GM23338 (cell line): Measurements from ENCODE around the gene LRRC47. TPM values are rescaled to one million over a fixed set of nuclear protein-coding genes. Genes with fewer than 3 reads are reported as not detected.

Experiments used
- ATAC-seq: fragments of 200-7000 bp; cut with Tn5 transposase; 3 replicates; pipeline ENCODE4 v1.9.1; 2020
- DNase-seq: peaks from one replicate; pipeline ENCODE4 v3.0.0-alpha.2; 2015; ENCODE audit warnings: low spot score
- H2AFZ ChIP-seq: fragments of 200-600 bp; sonication (generic); 2 replicates; pipeline ENCODE4 v1.8.0; 2016; ENCODE audit warnings: antibody characterized with exemption, mild to moderate bottlenecking, moderate library complexity
- H3F3A ChIP-seq: fragments of 200-600 bp; sonication (generic); replicated peaks from 2 replicates; pipeline ENCODE4 v1.8.0; 2017; ENCODE audit warnings: antibody characterized with exemption, mixed run types, low read depth
- H3K27ac ChIP-seq: fragments of 200-600 bp; sonication (generic); 2 replicates; pipeline ENCODE4 v1.6.1; 2016; ENCODE audit warnings: low read depth
- H3K27me3 ChIP-seq: fragments of 200-600 bp; sonication (generic); 2 replicates; pipeline ENCODE4 v1.8.0; 2016; ENCODE audit warnings: mild to moderate bottlenecking, mixed run types, moderate library complexity; ENCODE audit not compliant: insufficient read depth
- H3K36me3 ChIP-seq: fragments of 200-600 bp; sonication (generic); 2 replicates; pipeline ENCODE4 v1.8.0; 2016; ENCODE audit warnings: mild to moderate bottlenecking; ENCODE audit not compliant: insufficient read depth
- H3K4me1 ChIP-seq: fragments of 200-600 bp; sonication (generic); 2 replicates; pipeline ENCODE4 v1.8.0; 2016; ENCODE audit warnings: mild to moderate bottlenecking, moderate library complexity; ENCODE audit not compliant: insufficient read depth
- H3K4me2 ChIP-seq: fragments of 200-600 bp; sonication (generic); 2 replicates; pipeline ENCODE4 v1.7.1; 2017; ENCODE audit warnings: mixed run types
- H3K4me3 ChIP-seq: fragments of 200-600 bp; sonication (generic); 2 replicates; pipeline ENCODE4 v1.6.1; 2016; ENCODE audit warnings: mixed run types
- H3K79me2 ChIP-seq: fragments of 200-600 bp; sonication (generic); replicated peaks from 2 replicates; pipeline ENCODE4 v1.8.0; 2017; ENCODE audit warnings: mild to moderate bottlenecking; ENCODE audit not compliant: insufficient read depth
- H3K9me2 ChIP-seq: fragments of 200-600 bp; sonication (generic); 2 replicates; pipeline ENCODE4 v1.8.0; 2017; ENCODE audit not compliant: insufficient read depth
- H4K20me1 ChIP-seq: fragments of 200-600 bp; sonication (generic); replicated peaks from 2 replicates; pipeline ENCODE4 v1.8.0; 2017; ENCODE audit warnings: mild to moderate bottlenecking; ENCODE audit not compliant: insufficient read depth
- H3K27ac Mint-ChIP-seq: 2 replicates; pipeline ENCODE4 v1.8.0; 2020; ENCODE audit warnings: inconsistent platforms, mild to moderate bottlenecking, moderate library complexity, mixed read lengths
- H3K27me3 Mint-ChIP-seq: 3 replicates; pipeline ENCODE4 v1.8.0; 2022; ENCODE audit warnings: low read depth, mild to moderate bottlenecking, moderate library complexity, mixed read lengths, inconsistent platforms; ENCODE audit not compliant: insufficient read depth, poor library complexity
- H3K36me3 Mint-ChIP-seq: 3 replicates; pipeline ENCODE4 v1.8.0; 2021; ENCODE audit warnings: low read depth, mild to moderate bottlenecking, inconsistent platforms, moderate library complexity, mixed read lengths
- H3K4me1 Mint-ChIP-seq: 3 replicates; pipeline ENCODE4 v1.8.0; 2020; ENCODE audit warnings: mild to moderate bottlenecking, inconsistent platforms, mixed read lengths
- H3K4me3 Mint-ChIP-seq: 3 replicates; pipeline ENCODE4 v1.8.0; 2021; ENCODE audit warnings: moderate library complexity, mild to moderate bottlenecking, inconsistent platforms, mixed read lengths
- H3K9me3 Mint-ChIP-seq: 3 replicates; pipeline ENCODE4 v1.8.0; 2020; ENCODE audit warnings: moderate library complexity, mild to moderate bottlenecking, inconsistent platforms, mixed read lengths
- ETS1 ChIP-seq: IDR thresholded peaks from 2 replicates; pipeline ENCODE4 v1.6.1; 2016; ENCODE audit warnings: antibody characterized with exemption
- EZH2phosphoT487 ChIP-seq: fragments of 200-600 bp; sonication (generic); IDR thresholded peaks from one replicate; pipeline ENCODE4 v1.8.1; 2018; ENCODE audit warnings: antibody characterized with exemption; ENCODE audit not compliant: unreplicated experiment
- JUNB ChIP-seq: IDR thresholded peaks from one replicate; pipeline ENCODE4 v1.6.1; 2016; ENCODE audit warnings: antibody characterized with exemption; ENCODE audit not compliant: unreplicated experiment
- NANOG ChIP-seq: IDR thresholded peaks from 2 replicates; pipeline ENCODE4 v1.6.1; 2016; ENCODE audit warnings: antibody characterized with exemption, borderline replicate concordance
- STAT1 ChIP-seq: IDR thresholded peaks from one replicate; pipeline ENCODE4 v1.6.1; 2016; ENCODE audit warnings: antibody characterized with exemption; ENCODE audit not compliant: unreplicated experiment
- ZNF114 ChIP-seq: fragments of 250-450 bp; sonication (Bioruptor Pico); IDR thresholded peaks from 2 replicates; pipeline ENCODE4 v1.5.0; 2020; ENCODE audit warnings: mild to moderate bottlenecking, moderate library complexity
- ZNF331 ChIP-seq: fragments of 250-450 bp; sonication (Bioruptor Pico); IDR thresholded peaks from 2 replicates; pipeline ENCODE4 v1.5.0; 2020; ENCODE audit warnings: low read depth, mild to moderate bottlenecking, moderate library complexity
- polyA plus RNA-seq: library from polyadenylated mRNA; unstranded; fragments of >200 nt; fragmentation: Nextera tagmentation; extraction: Ambion mirVana; gene quantifications from 2 replicates; pipeline ENCODE4 v1.2.1, GENCODE V29; 2016
- total RNA-seq: library from RNA; depleted of rRNA; stranded (reverse); fragments of >200 nt; shearing (Covaris generic); gene quantifications from 2 replicates; pipeline ENCODE4 v1.2.3, GENCODE V29; 2014
- TF ChIP-seq, protein P1 (sequence below): fragments of 250-450 bp; sonication (Bioruptor Pico); IDR thresholded peaks from 2 replicates; pipeline ENCODE4 v1.5.0; 2020; ENCODE audit warnings: mild to moderate bottlenecking, moderate library complexity

The LRRC47 gene
- total and polyA plus RNA-seq, 2 experiments from 2014 or later, result 15.8 to 76.8 TPM

DNA sequence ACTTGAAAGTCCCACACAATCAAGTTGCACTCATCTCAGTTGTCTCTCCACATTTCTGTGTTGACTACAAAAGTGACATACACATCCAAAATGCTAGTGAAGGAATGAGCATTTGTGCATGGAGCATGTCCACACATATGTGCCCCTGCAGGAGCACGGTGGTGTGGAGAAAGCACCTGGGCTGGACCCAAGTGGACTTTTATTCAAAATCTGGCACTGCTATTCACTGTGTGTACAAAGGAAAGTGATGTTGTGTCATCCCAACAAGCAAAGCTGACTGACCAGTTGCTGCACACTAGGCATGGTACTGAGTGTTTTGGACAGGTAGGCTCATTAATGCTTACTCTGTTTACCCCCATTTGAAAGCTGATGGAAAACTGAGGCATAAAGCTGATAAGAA lies 41.4 kb upstream of the LRRC47 start:
- H4K20me1 ChIP-seq, result no peaks in the 10 kb centered on the region
- Mint-ChIP-seq H3K27ac (no peak overlapping the region), H3K27me3 (no peaks in the 10 kb centered on the region), H3K9me3 (peaks cover 7% of the 10 kb centered on the region; the same call in 2 of the 3 replicates), H3K4me1 (no peaks in the 10 kb centered on the region), H3K4me3 (no peak overlapping the region), H3K36me3 (peaks cover 49% of the 10 kb centered on the region)
- H3K36me3 ChIP-seq, result no peaks in the 10 kb centered on the region; the same call in 1 of the 2 replicates
- H3K79me2 ChIP-seq, result no peaks in the 10 kb centered on the region
- no peak overlapping the region for H3K27ac ChIP-seq
- H3F3A ChIP-seq, result no peaks in the 10 kb centered on the region
- no peak for TF ChIP-seq ETS1
- no peak for TF ChIP-seq JUNB
- TF ChIP-seq, protein P1, sequence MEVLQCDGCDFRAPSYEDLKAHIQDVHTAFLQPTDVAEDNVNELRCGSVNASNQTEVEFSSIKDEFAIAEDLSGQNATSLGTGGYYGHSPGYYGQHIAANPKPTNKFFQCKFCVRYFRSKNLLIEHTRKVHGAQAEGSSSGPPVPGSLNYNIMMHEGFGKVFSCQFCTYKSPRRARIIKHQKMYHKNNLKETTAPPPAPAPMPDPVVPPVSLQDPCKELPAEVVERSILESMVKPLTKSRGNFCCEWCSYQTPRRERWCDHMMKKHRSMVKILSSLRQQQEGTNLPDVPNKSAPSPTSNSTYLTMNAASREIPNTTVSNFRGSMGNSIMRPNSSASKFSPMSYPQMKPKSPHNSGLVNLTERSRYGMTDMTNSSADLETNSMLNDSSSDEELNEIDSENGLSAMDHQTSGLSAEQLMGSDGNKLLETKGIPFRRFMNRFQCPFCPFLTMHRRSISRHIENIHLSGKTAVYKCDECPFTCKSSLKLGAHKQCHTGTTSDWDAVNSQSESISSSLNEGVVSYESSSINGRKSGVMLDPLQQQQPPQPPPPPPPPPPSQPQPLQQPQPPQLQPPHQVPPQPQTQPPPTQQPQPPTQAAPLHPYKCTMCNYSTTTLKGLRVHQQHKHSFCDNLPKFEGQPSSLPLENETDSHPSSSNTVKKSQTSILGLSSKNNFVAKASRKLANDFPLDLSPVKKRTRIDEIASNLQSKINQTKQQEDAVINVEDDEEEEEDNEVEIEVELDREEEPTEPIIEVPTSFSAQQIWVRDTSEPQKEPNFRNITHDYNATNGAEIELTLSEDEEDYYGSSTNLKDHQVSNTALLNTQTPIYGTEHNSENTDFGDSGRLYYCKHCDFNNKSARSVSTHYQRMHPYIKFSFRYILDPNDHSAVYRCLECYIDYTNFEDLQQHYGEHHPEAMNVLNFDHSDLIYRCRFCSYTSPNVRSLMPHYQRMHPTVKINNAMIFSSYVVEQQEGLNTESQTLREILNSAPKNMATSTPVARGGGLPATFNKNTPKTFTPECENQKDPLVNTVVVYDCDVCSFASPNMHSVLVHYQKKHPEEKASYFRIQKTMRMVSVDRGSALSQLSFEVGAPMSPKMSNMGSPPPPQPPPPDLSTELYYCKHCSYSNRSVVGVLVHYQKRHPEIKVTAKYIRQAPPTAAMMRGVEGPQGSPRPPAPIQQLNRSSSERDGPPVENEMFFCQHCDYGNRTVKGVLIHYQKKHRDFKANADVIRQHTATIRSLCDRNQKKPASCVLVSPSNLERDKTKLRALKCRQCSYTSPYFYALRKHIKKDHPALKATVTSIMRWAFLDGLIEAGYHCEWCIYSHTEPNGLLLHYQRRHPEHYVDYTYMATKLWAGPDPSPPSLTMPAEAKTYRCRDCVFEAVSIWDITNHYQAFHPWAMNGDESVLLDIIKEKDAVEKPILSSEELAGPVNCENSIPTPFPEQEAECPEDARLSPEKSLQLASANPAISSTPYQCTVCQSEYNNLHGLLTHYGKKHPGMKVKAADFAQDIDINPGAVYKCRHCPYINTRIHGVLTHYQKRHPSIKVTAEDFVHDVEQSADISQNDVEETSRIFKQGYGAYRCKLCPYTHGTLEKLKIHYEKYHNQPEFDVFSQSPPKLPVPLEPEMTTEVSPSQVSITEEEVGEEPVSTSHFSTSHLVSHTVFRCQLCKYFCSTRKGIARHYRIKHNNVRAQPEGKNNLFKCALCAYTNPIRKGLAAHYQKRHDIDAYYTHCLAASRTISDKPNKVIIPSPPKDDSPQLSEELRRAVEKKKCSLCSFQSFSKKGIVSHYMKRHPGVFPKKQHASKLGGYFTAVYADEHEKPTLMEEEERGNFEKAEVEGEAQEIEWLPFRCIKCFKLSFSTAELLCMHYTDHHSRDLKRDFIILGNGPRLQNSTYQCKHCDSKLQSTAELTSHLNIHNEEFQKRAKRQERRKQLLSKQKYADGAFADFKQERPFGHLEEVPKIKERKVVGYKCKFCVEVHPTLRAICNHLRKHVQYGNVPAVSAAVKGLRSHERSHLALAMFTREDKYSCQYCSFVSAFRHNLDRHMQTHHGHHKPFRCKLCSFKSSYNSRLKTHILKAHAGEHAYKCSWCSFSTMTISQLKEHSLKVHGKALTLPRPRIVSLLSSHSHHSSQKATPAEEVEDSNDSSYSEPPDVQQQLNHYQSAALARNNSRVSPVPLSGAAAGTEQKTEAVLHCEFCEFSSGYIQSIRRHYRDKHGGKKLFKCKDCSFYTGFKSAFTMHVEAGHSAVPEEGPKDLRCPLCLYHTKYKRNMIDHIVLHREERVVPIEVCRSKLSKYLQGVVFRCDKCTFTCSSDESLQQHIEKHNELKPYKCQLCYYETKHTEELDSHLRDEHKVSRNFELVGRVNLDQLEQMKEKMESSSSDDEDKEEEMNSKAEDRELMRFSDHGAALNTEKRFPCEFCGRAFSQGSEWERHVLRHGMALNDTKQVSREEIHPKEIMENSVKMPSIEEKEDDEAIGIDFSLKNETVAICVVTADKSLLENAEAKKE (CRISPR knock-in tag), result no peak
- no peak for TF ChIP-seq ZNF114 (CRISPR knock-in tag)
- no peak for TF ChIP-seq EZH2phosphoT487
- TF ChIP-seq NANOG, result no peak
- no peak for TF ChIP-seq ZNF331
- TF ChIP-seq STAT1, result no peak
- no peaks in the 10 kb centered on the region for H3K9me2 ChIP-seq
- no peak overlapping the region for H3K4me3 ChIP-seq
- H3K4me1 ChIP-seq, result no peaks in the 10 kb centered on the region
- H3K27me3 ChIP-seq, result no peaks in the 10 kb centered on the region
- DNase-seq, result no peak
- H2AFZ ChIP-seq, result no peak overlapping the region
- H3K4me2 ChIP-seq, result no peak overlapping the region
- ATAC-seq, result no peak
